ENCODE results near the gene DLGAP1. TPM values are rescaled to one million over a fixed set of nuclear protein-coding genes. Genes with fewer than 3 reads are reported as not detected.
A peak's percentile ranks its signal among the peaks of the same experiment; 100 is the strongest.

DLGAP1 gene
- total and polyA plus RNA-seq, 2 of the 4 experiments (the other 2 are of a cell fraction) = under 0.01 to 0.09 TPM

DNA sequence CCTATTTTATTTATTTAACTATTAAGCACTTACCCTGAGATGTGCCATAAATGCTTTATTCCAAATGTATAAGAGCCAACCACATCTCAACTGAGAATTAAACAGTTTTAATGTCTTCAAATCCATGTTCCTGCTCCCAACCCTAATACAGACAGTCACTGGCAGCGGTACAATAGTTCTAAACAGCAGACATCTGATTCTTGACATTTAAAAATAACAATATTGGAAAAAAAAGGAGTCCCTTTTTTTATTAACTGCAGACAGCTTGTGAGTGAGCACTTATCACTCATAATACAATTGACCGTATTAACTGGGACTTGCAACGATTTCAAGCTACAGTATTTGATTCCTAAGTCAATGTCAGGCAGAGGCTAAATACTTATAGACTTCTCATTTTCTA, 580.5 kb downstream of the DLGAP1 start:
- Histone ChIP-seq H2BK20ac (ENCODE audit: low read depth, low read length) (no peak overlapping the region), H2AK5ac (ENCODE audit: low read depth, low read length) (no peak overlapping the region), H3K18ac (ENCODE audit: low read depth, low read length) (no peak overlapping the region), H4K20me1 (ENCODE audit: insufficient read depth, low read length) (no peaks in the 10 kb centered on the region), H4K91ac (ENCODE audit: insufficient read depth, low read depth, low read length) (no peak overlapping the region), H4K8ac (ENCODE audit: low read depth in 2 of 2, low read length in 2 of 2) (no peak overlapping the region), H3K9me1 (ENCODE audit: insufficient read depth, low read length) (no peaks in the 10 kb centered on the region), H3K27ac (ENCODE audit: insufficient read depth, low read length) (no peak overlapping the region), H2BK15ac (ENCODE audit: low read depth, low read length) (no peak overlapping the region), H3K4ac (ENCODE audit: low read depth, low read length) (no peak overlapping the region), H3K79me1 (ENCODE audit: low read depth in 1 of 2, low read length in 2 of 2) (no peaks in the 10 kb centered on the region), H2AFZ (replicated peaks; ENCODE audit: low read length, poor library complexity) (no peak overlapping the region), H3K36me3 (ENCODE audit: control insufficient read depth, insufficient read depth, low read length) (no peaks in the 10 kb centered on the region), H3K14ac (replicated peaks; ENCODE audit: low read depth, low read length) (no peak overlapping the region), H3K4me1 (ENCODE audit: control insufficient read depth, insufficient read depth, low read length) (0 out of 2 replicates have a peak, but pooled peaks cover 2% of the 10 kb centered on the region), H3K23ac (ENCODE audit: low read depth, low read length) (no peak overlapping the region), H3K56ac (ENCODE audit: extremely low read depth, insufficient read depth, low read length) (no peak overlapping the region), H2BK5ac (ENCODE audit: low read depth, low read length, poor library complexity, severe bottlenecking) (no peak overlapping the region), H3K9me3 (ENCODE audit: control insufficient read depth, insufficient read depth, low read length) (no peaks in the 10 kb centered on the region), H4K5ac (ENCODE audit: low read depth, low read length) (no peak overlapping the region), H3K4me2 (ENCODE audit: low read depth, low read length) (peak overlapping the region; percentile 63), H2BK120ac (ENCODE audit: low read depth, low read length) (no peak overlapping the region), H3K27me3 (ENCODE audit: control insufficient read depth, insufficient read depth, low read length) (peaks cover 6% of the 10 kb centered on the region), H3K9ac (ENCODE audit: low read depth, low read length) (no peak overlapping the region), H3K4me3 (ENCODE audit: insufficient read depth, low read depth, low read length) (no peak overlapping the region), H2AK9ac (replicated peaks; ENCODE audit: low read depth, low read length, poor library complexity) (no peak overlapping the region)
- ChIA-PET CTCF (interaction anchor here (1.3 to 1.4 kb wide), 2 partner anchors 104 to 120 kb away, joined by 3 to 4 read pairs; no protein-coding TSS in a partner anchor), POLR2A (ENCODE audit: unreplicated experiment) (no interaction called here)
- no TSS peak for BruUV-seq (replicated peaks)
- dilution Hi-C loops (cut with HindIII; ENCODE audit: low sequenced_read_pairs, unreplicated experiment) (no loop called here), in situ Hi-C loops (cut with MboI; ENCODE audit: low sequenced_read_pairs) (loop anchor here (5.0 kb wide), 1 partner anchor 97 kb away; no protein-coding TSS in a partner anchor), intact Hi-C loops (cut with micrococcal nuclease) (loop anchor here (5.0 kb wide), 4 partner anchors 193 to 592 kb away; partner anchors contain the start of gene TGIF1)
- TF ChIP-seq CHD1 (IDR thresholded peaks at IDR 0.05; ENCODE audit: low read depth, low read length) (no peak), RCOR1 (IDR thresholded peaks at IDR 0.05; ENCODE audit: insufficient replicate concordance, low read length) (no peak), RAD21 (IDR thresholded peaks at IDR 0.05; ENCODE audit: low read length) (no peak), MAZ (IDR thresholded peaks at IDR 0.05; ENCODE audit: borderline replicate concordance, low read depth, low read length) (no peak), POLR2A (IDR thresholded peaks at IDR 0.05; ENCODE audit: low read depth, low read length) (no peak), MXI1 (IDR thresholded peaks at IDR 0.05; ENCODE audit: borderline replicate concordance, low read depth, low read length) (no peak), NFE2L2 (IDR thresholded peaks at IDR 0.05; ENCODE audit: low read depth, low read length) (no peak)
- TF ChIP-seq, protein P1, sequence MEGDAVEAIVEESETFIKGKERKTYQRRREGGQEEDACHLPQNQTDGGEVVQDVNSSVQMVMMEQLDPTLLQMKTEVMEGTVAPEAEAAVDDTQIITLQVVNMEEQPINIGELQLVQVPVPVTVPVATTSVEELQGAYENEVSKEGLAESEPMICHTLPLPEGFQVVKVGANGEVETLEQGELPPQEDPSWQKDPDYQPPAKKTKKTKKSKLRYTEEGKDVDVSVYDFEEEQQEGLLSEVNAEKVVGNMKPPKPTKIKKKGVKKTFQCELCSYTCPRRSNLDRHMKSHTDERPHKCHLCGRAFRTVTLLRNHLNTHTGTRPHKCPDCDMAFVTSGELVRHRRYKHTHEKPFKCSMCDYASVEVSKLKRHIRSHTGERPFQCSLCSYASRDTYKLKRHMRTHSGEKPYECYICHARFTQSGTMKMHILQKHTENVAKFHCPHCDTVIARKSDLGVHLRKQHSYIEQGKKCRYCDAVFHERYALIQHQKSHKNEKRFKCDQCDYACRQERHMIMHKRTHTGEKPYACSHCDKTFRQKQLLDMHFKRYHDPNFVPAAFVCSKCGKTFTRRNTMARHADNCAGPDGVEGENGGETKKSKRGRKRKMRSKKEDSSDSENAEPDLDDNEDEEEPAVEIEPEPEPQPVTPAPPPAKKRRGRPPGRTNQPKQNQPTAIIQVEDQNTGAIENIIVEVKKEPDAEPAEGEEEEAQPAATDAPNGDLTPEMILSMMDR (conservative IDR thresholded peaks at IDR 0.05; ENCODE audit: low read depth, low read length) = no peak
- TF ChIP-seq, protein P2, sequence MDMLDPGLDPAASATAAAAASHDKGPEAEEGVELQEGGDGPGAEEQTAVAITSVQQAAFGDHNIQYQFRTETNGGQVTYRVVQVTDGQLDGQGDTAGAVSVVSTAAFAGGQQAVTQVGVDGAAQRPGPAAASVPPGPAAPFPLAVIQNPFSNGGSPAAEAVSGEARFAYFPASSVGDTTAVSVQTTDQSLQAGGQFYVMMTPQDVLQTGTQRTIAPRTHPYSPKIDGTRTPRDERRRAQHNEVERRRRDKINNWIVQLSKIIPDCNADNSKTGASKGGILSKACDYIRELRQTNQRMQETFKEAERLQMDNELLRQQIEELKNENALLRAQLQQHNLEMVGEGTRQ (IDR thresholded peaks at IDR 0.05; ENCODE audit: low read depth, low read length) = no peak
- no peak for DNase-seq
- WGBS, 2 experiments (ENCODE audit: extremely low coverage in 2 of 2, insufficient read length in 1 of 2) = no CpG with 5 or more reads among the region's 3 CpGs
- ATAC-seq (ENCODE audit: low read depth) = no peak
